DMS53 treated with DMSO at 0.1 percent for 48 hours (cell line): ENCODE measurements around the gene PSMA3.

ENCODE experiments used
- DNase-seq: peaks from one replicate; lab custom pipeline; 2025; ENCODE audit not compliant: unreplicated experiment; lab: John Stamatoyannopoulos, UW

PSMA3 gene

DNA sequence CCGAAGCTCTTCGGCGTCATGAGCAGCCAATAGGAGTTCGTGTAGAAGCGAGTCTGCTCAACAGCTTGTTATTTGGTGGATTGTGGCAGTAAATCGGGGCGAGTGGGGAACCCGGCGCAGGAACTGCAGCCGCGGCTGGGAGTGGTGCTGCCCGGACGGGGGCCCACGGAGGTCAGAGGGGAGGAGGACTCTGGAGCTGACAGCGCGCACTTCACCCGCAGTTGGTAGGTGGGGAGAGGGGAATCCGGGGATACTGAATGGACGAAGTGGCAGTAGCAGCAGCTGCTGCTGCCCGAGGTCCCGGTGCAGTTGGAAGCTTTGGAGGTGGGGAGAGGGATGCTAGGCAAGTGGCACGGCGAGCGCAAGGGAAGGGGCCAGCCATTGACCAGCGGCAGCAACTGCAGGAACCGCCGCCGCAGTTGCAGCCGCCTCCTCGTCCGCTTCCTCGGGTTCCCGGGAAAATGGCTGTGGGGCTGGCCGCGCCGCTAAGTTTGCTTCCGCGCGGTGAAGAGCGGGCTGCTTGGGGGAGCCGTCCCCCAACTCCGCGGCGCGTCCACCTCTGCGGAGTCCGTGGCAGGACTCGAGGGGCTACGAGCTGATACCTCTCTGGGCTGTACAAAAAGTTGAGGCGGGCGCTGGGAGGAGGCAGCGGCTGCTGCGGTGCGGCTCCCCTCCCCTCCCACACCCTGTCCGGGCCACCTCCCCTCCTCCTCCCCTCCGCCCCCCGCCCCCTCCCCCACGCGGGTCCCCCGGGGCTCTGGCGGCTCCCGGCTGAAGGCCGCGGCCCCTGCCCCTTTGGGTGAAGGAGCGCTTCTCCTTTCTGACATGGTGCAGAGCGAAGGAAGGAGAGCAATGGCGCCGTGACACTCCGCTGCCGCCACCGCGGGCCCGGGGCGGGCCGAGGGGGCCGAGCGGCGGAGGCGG lies 54.1 kb downstream of the PSMA3 start, which contains the start of gene ARID4A:
Gene ARID4A, plus strand, starts transcription at position 79 of the 924 bp plus-strand sequence. CDS start 1,300 bp downstream, outside the sequence.
- DNase-seq = no peak

DNA sequence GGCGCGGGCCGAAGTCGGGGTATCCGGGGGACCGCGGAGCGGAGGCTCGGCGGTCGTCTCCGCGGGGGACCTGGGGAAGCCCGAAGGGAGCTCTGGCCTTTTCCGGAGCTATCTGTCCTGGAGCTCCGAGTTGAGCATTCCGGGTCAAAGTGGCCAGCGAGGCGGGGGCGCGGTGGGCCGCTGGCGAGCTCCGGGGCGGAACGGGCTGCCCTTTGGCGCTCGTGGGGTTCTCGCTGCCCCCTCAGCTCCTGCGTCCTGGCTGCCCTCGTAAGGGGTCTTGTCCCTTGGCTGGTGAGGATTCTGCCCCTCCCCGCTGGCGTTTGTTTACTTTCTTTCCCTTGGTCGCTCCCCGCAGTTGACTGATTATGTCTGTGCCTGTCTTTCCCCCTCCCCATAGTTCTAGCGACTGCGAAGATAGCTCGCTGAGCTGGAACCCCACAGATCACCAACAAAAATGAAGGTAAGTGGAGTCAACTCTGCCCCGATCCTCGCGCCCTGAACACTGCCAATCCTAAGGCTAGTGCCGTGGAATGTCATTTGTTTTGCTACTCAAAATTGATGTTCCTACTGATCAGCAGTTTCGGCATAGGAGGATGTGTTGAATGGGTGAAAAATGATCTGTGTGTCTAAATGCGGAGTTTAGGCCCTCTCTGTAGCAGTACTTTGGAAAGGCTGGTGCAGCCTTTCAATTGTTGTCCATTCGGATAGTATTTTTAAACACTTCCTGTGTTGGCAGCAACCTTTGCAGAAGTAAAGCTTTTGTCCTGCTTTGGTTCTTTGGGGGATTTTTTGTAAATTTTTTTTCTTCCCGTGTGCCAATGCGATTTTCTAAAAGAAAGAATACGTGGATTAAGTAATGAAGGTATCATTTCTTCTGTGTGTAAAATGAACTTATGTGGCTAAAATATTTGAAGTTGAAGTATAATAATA lies 55.0 kb downstream of the PSMA3 start:
- no peak for DNase-seq

DNA sequence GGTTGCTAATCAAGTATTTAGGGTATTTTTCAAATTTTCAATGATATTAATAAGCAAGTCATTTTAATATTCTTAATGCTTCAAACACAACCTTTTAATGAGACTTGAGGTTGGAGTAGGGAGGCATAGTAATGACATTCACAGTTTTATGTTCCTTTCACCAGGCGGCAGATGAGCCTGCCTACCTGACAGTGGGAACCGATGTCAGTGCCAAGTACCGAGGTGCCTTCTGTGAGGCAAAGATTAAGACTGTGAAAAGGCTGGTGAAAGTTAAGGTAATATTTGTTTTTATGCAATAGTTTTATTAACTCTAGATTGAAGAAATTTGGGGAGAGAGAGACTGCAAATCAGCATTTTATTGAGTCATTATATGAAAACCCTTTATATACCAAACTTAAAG lies 56.8 kb downstream of the PSMA3 start:
- no peak for DNase-seq

DNA sequence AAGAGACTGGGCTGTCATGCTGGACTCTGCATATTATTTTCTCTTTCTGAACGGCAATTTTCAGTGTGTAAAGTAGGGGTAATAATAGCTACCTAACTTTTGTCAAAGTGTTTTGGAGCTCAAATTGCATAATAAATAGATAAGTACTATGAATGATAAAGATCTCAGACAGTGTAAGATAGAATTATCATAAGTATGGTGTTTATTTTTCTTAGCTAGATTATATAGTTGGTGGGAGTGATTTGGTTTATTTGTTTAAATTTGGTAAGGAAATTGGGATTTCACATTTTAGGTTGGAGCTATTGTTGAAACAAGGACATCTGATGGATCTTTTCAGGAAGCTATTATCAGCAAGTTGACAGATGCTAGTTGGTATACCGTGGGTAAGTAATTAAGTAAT lies 61.1 kb downstream of the PSMA3 start:
- DNase-seq = no peak

DNA sequence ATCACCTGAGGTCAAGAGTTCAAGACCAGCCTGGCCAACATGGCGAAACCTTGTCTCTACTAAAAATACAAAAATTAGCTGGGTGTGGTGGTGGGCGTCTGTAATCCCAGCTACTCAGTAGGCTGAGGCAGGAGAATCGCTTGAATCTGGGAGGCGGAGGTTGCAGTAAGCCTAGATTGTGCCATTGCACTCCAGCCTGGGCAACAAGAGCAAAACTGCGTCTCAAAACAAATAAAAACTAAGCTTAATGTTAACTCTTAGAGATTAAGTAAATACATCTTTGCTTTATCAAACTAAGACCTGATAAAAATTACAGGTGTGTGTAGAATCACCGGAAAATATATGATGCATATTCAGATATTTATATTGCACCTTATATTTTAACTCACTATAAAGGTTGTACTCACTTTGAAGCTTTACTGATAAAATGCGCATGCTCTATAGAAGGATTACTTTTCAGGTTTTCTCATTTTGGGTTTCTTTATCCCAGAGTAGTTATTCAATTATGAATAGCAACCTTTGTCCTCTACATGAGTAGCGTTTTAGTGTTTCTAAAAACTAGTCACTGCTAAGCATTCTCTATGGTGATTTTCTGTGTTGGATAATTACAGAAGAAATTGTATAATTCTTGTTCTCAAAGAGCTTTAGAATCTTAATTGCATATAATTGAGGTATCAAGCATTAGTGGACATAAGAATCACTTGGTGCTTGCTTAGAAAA lies 63.1 kb downstream of the PSMA3 start:
- DNase-seq = no peak

DNA sequence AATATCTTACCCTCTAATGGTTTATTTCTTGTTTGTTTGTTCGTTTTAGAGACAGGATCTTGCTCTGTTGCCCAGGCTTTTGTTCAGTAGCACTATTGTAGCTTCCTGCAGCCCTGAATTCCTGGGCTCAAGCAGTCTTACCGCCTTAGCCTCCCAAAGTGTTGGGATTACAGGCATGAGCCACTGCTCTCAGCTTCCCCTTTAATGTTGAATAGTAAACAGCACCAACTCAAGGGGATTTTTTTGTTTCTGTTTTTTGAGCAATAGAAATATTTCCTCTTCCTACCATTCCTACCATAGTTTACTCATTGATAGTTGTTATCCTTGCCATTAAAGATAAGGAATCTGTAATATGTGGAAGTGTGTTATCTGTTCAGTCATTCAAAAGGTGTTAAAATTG lies 64.4 kb downstream of the PSMA3 start:
- no peak for DNase-seq

DNA sequence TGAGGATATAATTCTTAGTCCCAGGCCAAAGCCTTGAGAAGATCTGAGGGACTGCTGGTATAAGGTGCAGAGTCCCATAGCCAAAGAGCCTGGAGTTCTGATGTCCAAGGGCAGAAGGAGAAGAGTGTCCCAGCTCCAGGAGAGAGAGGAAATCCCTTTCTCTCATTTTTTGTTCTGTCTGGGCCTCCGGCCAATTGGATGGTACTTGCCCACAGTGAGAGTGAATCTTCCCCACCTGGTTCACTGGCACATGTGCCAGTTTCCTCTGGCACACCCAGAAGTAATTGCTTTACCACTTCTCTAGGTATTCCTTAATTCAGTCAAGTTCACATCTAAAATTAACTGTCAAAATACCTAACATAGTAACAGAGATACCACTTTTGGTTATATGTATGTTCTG lies 69.1 kb downstream of the PSMA3 start:
- no peak for DNase-seq

DNA sequence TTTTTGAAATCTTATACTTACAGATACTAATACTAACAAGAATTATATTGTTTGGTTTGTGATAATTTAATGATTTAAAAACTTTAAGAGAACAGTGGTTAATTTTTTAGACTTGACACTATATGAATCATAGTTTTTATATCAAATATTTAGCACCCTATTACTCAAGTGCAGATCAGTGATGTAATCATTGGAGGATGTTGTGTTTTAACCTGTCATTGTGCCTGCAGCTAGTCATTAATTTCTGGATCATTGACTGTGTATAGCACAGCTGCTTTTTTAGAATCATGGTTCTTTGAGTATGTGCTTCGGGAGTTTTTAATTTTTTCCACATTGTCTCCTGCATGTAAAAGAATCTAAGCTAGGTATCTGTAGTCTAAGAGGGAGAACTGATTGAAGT lies 71.0 kb downstream of the PSMA3 start:
- DNase-seq = no peak
